GM21576 (cell line): ENCODE results near the gene MAEA.
"Not testable (repeated sequence)": the region's sequence is repeated elsewhere in the genome, so short reads cannot be mapped to it uniquely, and the experiment has no call there.

ENCODE experiments used
- ATAC-seq: cut with Tn5 transposase; IDR thresholded peaks from one replicate; pipeline ENCODE4 v1.9.1; 2021; ENCODE audit warnings: mild to moderate bottlenecking, moderate library complexity; ENCODE audit not compliant: unreplicated experiment

Gene MAEA

GRCh38 chr4:1333256-1333655 is 43.6 kb downstream of the MAEA start:
- ATAC-seq, result no peak

- ATAC-seq, result not testable (repeated sequence)
Measured at GRCh38 chr4:1333851-1334578, 44.3 kb downstream of the MAEA start.

GRCh38 chr4:1334579-1334895 is 44.8 kb downstream of the MAEA start:
- no peak for ATAC-seq

- not testable (repeated sequence) for ATAC-seq
Measured at GRCh38 chr4:1335193-1335883, 45.6 kb downstream of the MAEA start.

- no peak for ATAC-seq
Measured at GRCh38 chr4:1336088-1336491, 46.4 kb downstream of the MAEA start.

- no peak for ATAC-seq
Measured at GRCh38 chr4:1337376-1337831, 47.7 kb downstream of the MAEA start.

- ATAC-seq, result no peak
Measured at GRCh38 chr4:1337951-1338751, 48.5 kb downstream of the MAEA start.

GRCh38 chr4:1338752-1339414 is 49.2 kb downstream of the MAEA start:
- ATAC-seq, result no peak

GRCh38 chr4:1339489-1339888 is 49.8 kb downstream of the MAEA start:
- ATAC-seq, result no peak

- ATAC-seq, result no peak
Measured at GRCh38 chr4:1340181-1340747, 50.6 kb downstream of the MAEA start.

- ATAC-seq, result no peak
Measured at GRCh38 chr4:1340861-1341260, 51.2 kb downstream of the MAEA start.

- no peak for ATAC-seq
Measured at GRCh38 chr4:1342003-1342402, 52.3 kb downstream of the MAEA start.

GRCh38 chr4:1344696-1345095 is 55.0 kb downstream of the MAEA start:
- ATAC-seq, result no peak

- ATAC-seq, result no peak
Measured at GRCh38 chr4:1345903-1346780, 56.5 kb downstream of the MAEA start.

- peak; percentile 93 for ATAC-seq
Measured at GRCh38 chr4:1346781-1347409, 57.2 kb downstream of the MAEA start, which contains the start of gene UVSSA. UVSSA (plus strand) TSS chr4:1347208; CDS start chr4:1348092, 884 bp downstream.

- peak; percentile 18 for ATAC-seq
Measured at GRCh38 chr4:1347410-1347864, 57.7 kb downstream of the MAEA start.

- ATAC-seq, result no peak
Measured at GRCh38 chr4:1348014-1348513, 58.4 kb downstream of the MAEA start.

- no peak for ATAC-seq
Measured at GRCh38 chr4:1348746-1349145, 59.1 kb downstream of the MAEA start.
